GM23338 (cell line): ENCODE data around the gene EVC2. TPM values are rescaled to one million over a fixed set of nuclear protein-coding genes. Genes with fewer than 3 reads are reported as not detected.

Source experiments
- ATAC-seq: fragments of 200-7000 bp; cut with Tn5 transposase; 3 replicates; pipeline ENCODE4 v1.9.1; 2020
- DNase-seq: peaks from one replicate; pipeline ENCODE4 v3.0.0-alpha.2; 2015; ENCODE audit warnings: low spot score
- H2AFZ ChIP-seq: fragments of 200-600 bp; sonication (generic); 2 replicates; pipeline ENCODE4 v1.8.0; 2016; ENCODE audit warnings: antibody characterized with exemption, mild to moderate bottlenecking, moderate library complexity
- H3F3A ChIP-seq: fragments of 200-600 bp; sonication (generic); replicated peaks from 2 replicates; pipeline ENCODE4 v1.8.0; 2017; ENCODE audit warnings: antibody characterized with exemption, mixed run types, low read depth
- H3K27ac ChIP-seq: fragments of 200-600 bp; sonication (generic); 2 replicates; pipeline ENCODE4 v1.6.1; 2016; ENCODE audit warnings: low read depth
- H3K27me3 ChIP-seq: fragments of 200-600 bp; sonication (generic); 2 replicates; pipeline ENCODE4 v1.8.0; 2016; ENCODE audit warnings: mild to moderate bottlenecking, mixed run types, moderate library complexity; ENCODE audit not compliant: insufficient read depth
- H3K36me3 ChIP-seq: fragments of 200-600 bp; sonication (generic); 2 replicates; pipeline ENCODE4 v1.8.0; 2016; ENCODE audit warnings: mild to moderate bottlenecking; ENCODE audit not compliant: insufficient read depth
- H3K4me1 ChIP-seq: fragments of 200-600 bp; sonication (generic); 2 replicates; pipeline ENCODE4 v1.8.0; 2016; ENCODE audit warnings: mild to moderate bottlenecking, moderate library complexity; ENCODE audit not compliant: insufficient read depth
- H3K4me2 ChIP-seq: fragments of 200-600 bp; sonication (generic); 2 replicates; pipeline ENCODE4 v1.7.1; 2017; ENCODE audit warnings: mixed run types
- H3K4me3 ChIP-seq: fragments of 200-600 bp; sonication (generic); 2 replicates; pipeline ENCODE4 v1.6.1; 2016; ENCODE audit warnings: mixed run types
- H3K79me2 ChIP-seq: fragments of 200-600 bp; sonication (generic); replicated peaks from 2 replicates; pipeline ENCODE4 v1.8.0; 2017; ENCODE audit warnings: mild to moderate bottlenecking; ENCODE audit not compliant: insufficient read depth
- H3K9me2 ChIP-seq: fragments of 200-600 bp; sonication (generic); 2 replicates; pipeline ENCODE4 v1.8.0; 2017; ENCODE audit not compliant: insufficient read depth
- H4K20me1 ChIP-seq: fragments of 200-600 bp; sonication (generic); replicated peaks from 2 replicates; pipeline ENCODE4 v1.8.0; 2017; ENCODE audit warnings: mild to moderate bottlenecking; ENCODE audit not compliant: insufficient read depth
- H3K27ac Mint-ChIP-seq: 2 replicates; pipeline ENCODE4 v1.8.0; 2020; ENCODE audit warnings: inconsistent platforms, mild to moderate bottlenecking, moderate library complexity, mixed read lengths
- H3K27me3 Mint-ChIP-seq: 3 replicates; pipeline ENCODE4 v1.8.0; 2022; ENCODE audit warnings: low read depth, mild to moderate bottlenecking, moderate library complexity, mixed read lengths, inconsistent platforms; ENCODE audit not compliant: insufficient read depth, poor library complexity
- H3K36me3 Mint-ChIP-seq: 3 replicates; pipeline ENCODE4 v1.8.0; 2021; ENCODE audit warnings: low read depth, mild to moderate bottlenecking, inconsistent platforms, moderate library complexity, mixed read lengths
- H3K4me1 Mint-ChIP-seq: 3 replicates; pipeline ENCODE4 v1.8.0; 2020; ENCODE audit warnings: mild to moderate bottlenecking, inconsistent platforms, mixed read lengths
- H3K4me3 Mint-ChIP-seq: 3 replicates; pipeline ENCODE4 v1.8.0; 2021; ENCODE audit warnings: moderate library complexity, mild to moderate bottlenecking, inconsistent platforms, mixed read lengths
- H3K9me3 Mint-ChIP-seq: 3 replicates; pipeline ENCODE4 v1.8.0; 2020; ENCODE audit warnings: moderate library complexity, mild to moderate bottlenecking, inconsistent platforms, mixed read lengths
- ETS1 ChIP-seq: IDR thresholded peaks from 2 replicates; pipeline ENCODE4 v1.6.1; 2016; ENCODE audit warnings: antibody characterized with exemption
- EZH2 ChIP-seq: fragments of 200-600 bp; sonication (generic); IDR thresholded peaks from one replicate; pipeline ENCODE4 v1.8.0; 2017; ENCODE audit warnings: antibody characterized with exemption, mild to moderate bottlenecking, low read depth; ENCODE audit not compliant: unreplicated experiment
- EZH2phosphoT487 ChIP-seq: fragments of 200-600 bp; sonication (generic); IDR thresholded peaks from one replicate; pipeline ENCODE4 v1.8.1; 2018; ENCODE audit warnings: antibody characterized with exemption; ENCODE audit not compliant: unreplicated experiment
- JUNB ChIP-seq: IDR thresholded peaks from one replicate; pipeline ENCODE4 v1.6.1; 2016; ENCODE audit warnings: antibody characterized with exemption; ENCODE audit not compliant: unreplicated experiment
- NANOG ChIP-seq: IDR thresholded peaks from 2 replicates; pipeline ENCODE4 v1.6.1; 2016; ENCODE audit warnings: antibody characterized with exemption, borderline replicate concordance
- POLR2AphosphoS5 ChIP-seq: IDR thresholded peaks from 2 replicates; pipeline ENCODE4 v1.6.1; 2016; ENCODE audit warnings: antibody characterized with exemption, low read depth
- REST ChIP-seq: IDR thresholded peaks from one replicate; pipeline ENCODE4 v1.6.1; 2018; ENCODE audit warnings: antibody characterized with exemption; ENCODE audit not compliant: unreplicated experiment
- STAT1 ChIP-seq: IDR thresholded peaks from one replicate; pipeline ENCODE4 v1.6.1; 2016; ENCODE audit warnings: antibody characterized with exemption; ENCODE audit not compliant: unreplicated experiment
- ZNF114 ChIP-seq: fragments of 250-450 bp; sonication (Bioruptor Pico); IDR thresholded peaks from 2 replicates; pipeline ENCODE4 v1.5.0; 2020; ENCODE audit warnings: mild to moderate bottlenecking, moderate library complexity
- ZNF331 ChIP-seq: fragments of 250-450 bp; sonication (Bioruptor Pico); IDR thresholded peaks from 2 replicates; pipeline ENCODE4 v1.5.0; 2020; ENCODE audit warnings: low read depth, mild to moderate bottlenecking, moderate library complexity
- polyA plus RNA-seq: library from polyadenylated mRNA; unstranded; fragments of >200 nt; fragmentation: Nextera tagmentation; extraction: Ambion mirVana; gene quantifications from 2 replicates; pipeline ENCODE4 v1.2.1, GENCODE V29; 2016
- total RNA-seq: library from RNA; depleted of rRNA; stranded (reverse); fragments of >200 nt; shearing (Covaris generic); gene quantifications from 2 replicates; pipeline ENCODE4 v1.2.3, GENCODE V29; 2014
- TF ChIP-seq, protein P1 (sequence below): fragments of 250-450 bp; sonication (Bioruptor Pico); IDR thresholded peaks from 2 replicates; pipeline ENCODE4 v1.5.0; 2020; ENCODE audit warnings: mild to moderate bottlenecking, moderate library complexity

EVC2 gene
- total and polyA plus RNA-seq, 2 experiments from 2014 or later = 3.4 to 11.5 TPM

- H2AFZ ChIP-seq = no peak overlapping the region
- H3K27ac ChIP-seq = no peak overlapping the region
- H3K4me3 ChIP-seq = no peak overlapping the region
- H3K4me2 ChIP-seq = no peak overlapping the region
- TF ChIP-seq ZNF114 = no peak
- no peak for TF ChIP-seq EZH2phosphoT487
- TF ChIP-seq ETS1 = no peak
- no peak for TF ChIP-seq REST
- TF ChIP-seq STAT1 = no peak
- TF ChIP-seq POLR2AphosphoS5 = no peak
- TF ChIP-seq JUNB = no peak
- TF ChIP-seq, protein P1, sequence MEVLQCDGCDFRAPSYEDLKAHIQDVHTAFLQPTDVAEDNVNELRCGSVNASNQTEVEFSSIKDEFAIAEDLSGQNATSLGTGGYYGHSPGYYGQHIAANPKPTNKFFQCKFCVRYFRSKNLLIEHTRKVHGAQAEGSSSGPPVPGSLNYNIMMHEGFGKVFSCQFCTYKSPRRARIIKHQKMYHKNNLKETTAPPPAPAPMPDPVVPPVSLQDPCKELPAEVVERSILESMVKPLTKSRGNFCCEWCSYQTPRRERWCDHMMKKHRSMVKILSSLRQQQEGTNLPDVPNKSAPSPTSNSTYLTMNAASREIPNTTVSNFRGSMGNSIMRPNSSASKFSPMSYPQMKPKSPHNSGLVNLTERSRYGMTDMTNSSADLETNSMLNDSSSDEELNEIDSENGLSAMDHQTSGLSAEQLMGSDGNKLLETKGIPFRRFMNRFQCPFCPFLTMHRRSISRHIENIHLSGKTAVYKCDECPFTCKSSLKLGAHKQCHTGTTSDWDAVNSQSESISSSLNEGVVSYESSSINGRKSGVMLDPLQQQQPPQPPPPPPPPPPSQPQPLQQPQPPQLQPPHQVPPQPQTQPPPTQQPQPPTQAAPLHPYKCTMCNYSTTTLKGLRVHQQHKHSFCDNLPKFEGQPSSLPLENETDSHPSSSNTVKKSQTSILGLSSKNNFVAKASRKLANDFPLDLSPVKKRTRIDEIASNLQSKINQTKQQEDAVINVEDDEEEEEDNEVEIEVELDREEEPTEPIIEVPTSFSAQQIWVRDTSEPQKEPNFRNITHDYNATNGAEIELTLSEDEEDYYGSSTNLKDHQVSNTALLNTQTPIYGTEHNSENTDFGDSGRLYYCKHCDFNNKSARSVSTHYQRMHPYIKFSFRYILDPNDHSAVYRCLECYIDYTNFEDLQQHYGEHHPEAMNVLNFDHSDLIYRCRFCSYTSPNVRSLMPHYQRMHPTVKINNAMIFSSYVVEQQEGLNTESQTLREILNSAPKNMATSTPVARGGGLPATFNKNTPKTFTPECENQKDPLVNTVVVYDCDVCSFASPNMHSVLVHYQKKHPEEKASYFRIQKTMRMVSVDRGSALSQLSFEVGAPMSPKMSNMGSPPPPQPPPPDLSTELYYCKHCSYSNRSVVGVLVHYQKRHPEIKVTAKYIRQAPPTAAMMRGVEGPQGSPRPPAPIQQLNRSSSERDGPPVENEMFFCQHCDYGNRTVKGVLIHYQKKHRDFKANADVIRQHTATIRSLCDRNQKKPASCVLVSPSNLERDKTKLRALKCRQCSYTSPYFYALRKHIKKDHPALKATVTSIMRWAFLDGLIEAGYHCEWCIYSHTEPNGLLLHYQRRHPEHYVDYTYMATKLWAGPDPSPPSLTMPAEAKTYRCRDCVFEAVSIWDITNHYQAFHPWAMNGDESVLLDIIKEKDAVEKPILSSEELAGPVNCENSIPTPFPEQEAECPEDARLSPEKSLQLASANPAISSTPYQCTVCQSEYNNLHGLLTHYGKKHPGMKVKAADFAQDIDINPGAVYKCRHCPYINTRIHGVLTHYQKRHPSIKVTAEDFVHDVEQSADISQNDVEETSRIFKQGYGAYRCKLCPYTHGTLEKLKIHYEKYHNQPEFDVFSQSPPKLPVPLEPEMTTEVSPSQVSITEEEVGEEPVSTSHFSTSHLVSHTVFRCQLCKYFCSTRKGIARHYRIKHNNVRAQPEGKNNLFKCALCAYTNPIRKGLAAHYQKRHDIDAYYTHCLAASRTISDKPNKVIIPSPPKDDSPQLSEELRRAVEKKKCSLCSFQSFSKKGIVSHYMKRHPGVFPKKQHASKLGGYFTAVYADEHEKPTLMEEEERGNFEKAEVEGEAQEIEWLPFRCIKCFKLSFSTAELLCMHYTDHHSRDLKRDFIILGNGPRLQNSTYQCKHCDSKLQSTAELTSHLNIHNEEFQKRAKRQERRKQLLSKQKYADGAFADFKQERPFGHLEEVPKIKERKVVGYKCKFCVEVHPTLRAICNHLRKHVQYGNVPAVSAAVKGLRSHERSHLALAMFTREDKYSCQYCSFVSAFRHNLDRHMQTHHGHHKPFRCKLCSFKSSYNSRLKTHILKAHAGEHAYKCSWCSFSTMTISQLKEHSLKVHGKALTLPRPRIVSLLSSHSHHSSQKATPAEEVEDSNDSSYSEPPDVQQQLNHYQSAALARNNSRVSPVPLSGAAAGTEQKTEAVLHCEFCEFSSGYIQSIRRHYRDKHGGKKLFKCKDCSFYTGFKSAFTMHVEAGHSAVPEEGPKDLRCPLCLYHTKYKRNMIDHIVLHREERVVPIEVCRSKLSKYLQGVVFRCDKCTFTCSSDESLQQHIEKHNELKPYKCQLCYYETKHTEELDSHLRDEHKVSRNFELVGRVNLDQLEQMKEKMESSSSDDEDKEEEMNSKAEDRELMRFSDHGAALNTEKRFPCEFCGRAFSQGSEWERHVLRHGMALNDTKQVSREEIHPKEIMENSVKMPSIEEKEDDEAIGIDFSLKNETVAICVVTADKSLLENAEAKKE (CRISPR knock-in tag) = no peak
- no peak for TF ChIP-seq EZH2
- no peak for TF ChIP-seq ZNF331 (CRISPR knock-in tag)
- no peak for TF ChIP-seq NANOG
- Mint-ChIP-seq H3K9me3 (no peaks in the 10 kb centered on the region), H3K27ac (no peak overlapping the region), H3K4me1 (no peaks in the 10 kb centered on the region; the same call in 2 of the 3 replicates), H3K36me3 (peaks cover 17% of the 10 kb centered on the region), H3K27me3 (peaks cover 5% of the 10 kb centered on the region), H3K4me3 (no peak overlapping the region)
- no peaks in the 10 kb centered on the region for H3K4me1 ChIP-seq
- 0 out of 2 replicates have a peak, but pooled peaks cover 7% of the 10 kb centered on the region for H3K9me2 ChIP-seq
- H4K20me1 ChIP-seq = no peaks in the 10 kb centered on the region
- no peaks in the 10 kb centered on the region for H3K79me2 ChIP-seq
- no peak for DNase-seq
- H3K36me3 ChIP-seq = peaks cover 13% of the 10 kb centered on the region
- no peaks in the 10 kb centered on the region for H3K27me3 ChIP-seq
- ATAC-seq = no peak
- no peaks in the 10 kb centered on the region for H3F3A ChIP-seq
Measured at GRCh38 chr4:5742388-5742787, 34.0 kb upstream of the EVC2 start.
